GM21786 (cell line): Measurements from ENCODE around the gene ATP5IF1.

Experiments used
- ATAC-seq: cut with Tn5 transposase; IDR thresholded peaks from one replicate; pipeline ENCODE4 v1.9.1; 2021; ENCODE audit not compliant: unreplicated experiment

Gene ATP5IF1

GRCh38 chr1:28264897-28265296 lies 29.0 kb downstream of the ATP5IF1 start:
- no peak for ATAC-seq

- ATAC-seq: no peak
Observed at GRCh38 chr1:28265577-28265976, 29.7 kb downstream of the ATP5IF1 start.

- no peak for ATAC-seq
Observed at GRCh38 chr1:28266920-28267322, 31.0 kb downstream of the ATP5IF1 start.

- ATAC-seq: no peak
Observed at GRCh38 chr1:28267633-28268032, 31.7 kb downstream of the ATP5IF1 start.

GRCh38 chr1:28269529-28269928 lies 33.6 kb downstream of the ATP5IF1 start:
- no peak for ATAC-seq

GRCh38 chr1:28272215-28272852 lies 36.4 kb downstream of the ATP5IF1 start:
- no peak for ATAC-seq

- ATAC-seq: no peak
Observed at GRCh38 chr1:28273216-28273860, 37.4 kb downstream of the ATP5IF1 start.

- ATAC-seq: no peak
Observed at GRCh38 chr1:28278763-28279162, 42.8 kb downstream of the ATP5IF1 start.

- ATAC-seq: no peak
Observed at GRCh38 chr1:28279721-28280120, 43.8 kb downstream of the ATP5IF1 start.

- ATAC-seq: no peak
Observed at GRCh38 chr1:28280501-28280900, 44.6 kb downstream of the ATP5IF1 start.

GRCh38 chr1:28280977-28281381 lies 45.1 kb downstream of the ATP5IF1 start:
- no peak for ATAC-seq

GRCh38 chr1:28281608-28282425 lies 45.9 kb downstream of the ATP5IF1 start:
- no peak for ATAC-seq

GRCh38 chr1:28282426-28283407 lies 46.8 kb downstream of the ATP5IF1 start:
- ATAC-seq: no peak

- no peak for ATAC-seq
Observed at GRCh38 chr1:28286111-28286510, 50.2 kb downstream of the ATP5IF1 start.
